IPS-NIHi7 (cell line): ENCODE results near the gene TMEM72.

Experiments
- DNase-seq: peaks from one replicate; pipeline ENCODE4 v3.0.0; 2012; ENCODE audit warnings: mixed read lengths; ENCODE audit errors: extremely low spot score

TMEM72 gene

DNA sequence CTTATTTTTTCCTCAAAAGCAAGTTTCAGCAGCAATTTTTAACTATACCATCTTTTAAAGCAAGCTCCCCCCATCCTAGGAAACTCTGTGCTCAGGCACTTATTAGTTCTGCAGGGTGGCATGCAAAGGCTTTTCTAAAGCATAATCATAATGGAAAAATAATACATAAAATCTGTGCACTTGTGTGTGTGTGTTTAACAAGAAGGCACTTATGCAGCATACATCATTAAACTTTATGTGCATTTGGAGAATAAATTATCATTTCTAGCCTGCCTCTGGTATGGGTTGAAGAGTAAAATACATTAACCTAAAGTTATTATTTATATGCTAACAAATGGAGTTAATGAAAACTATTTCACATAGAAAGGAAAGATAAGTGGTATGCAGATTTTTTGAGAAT is 42.9 kb downstream of the TMEM72 start:
- no peak for DNase-seq

DNA sequence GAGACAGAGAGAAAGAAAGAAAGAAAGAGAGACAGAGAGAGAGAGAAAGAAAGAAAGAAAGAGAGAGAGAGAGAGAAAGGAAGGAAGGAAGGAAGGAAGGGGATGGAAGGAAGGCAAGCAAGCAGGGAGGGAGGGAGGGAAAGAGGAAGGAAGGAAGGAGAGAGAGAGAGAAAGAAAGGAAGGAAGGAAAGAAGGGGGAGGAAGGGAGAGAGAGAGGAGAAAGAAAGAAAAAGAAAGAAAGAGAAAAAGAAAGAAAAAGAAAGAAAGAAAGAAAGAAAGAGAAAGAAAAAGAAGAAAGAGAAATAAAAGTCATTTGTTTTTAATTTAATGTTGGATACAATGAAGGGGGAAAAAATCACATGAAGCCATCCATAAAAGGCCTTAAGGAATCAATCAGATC is 43.8 kb downstream of the TMEM72 start:
- no peak for DNase-seq

DNA sequence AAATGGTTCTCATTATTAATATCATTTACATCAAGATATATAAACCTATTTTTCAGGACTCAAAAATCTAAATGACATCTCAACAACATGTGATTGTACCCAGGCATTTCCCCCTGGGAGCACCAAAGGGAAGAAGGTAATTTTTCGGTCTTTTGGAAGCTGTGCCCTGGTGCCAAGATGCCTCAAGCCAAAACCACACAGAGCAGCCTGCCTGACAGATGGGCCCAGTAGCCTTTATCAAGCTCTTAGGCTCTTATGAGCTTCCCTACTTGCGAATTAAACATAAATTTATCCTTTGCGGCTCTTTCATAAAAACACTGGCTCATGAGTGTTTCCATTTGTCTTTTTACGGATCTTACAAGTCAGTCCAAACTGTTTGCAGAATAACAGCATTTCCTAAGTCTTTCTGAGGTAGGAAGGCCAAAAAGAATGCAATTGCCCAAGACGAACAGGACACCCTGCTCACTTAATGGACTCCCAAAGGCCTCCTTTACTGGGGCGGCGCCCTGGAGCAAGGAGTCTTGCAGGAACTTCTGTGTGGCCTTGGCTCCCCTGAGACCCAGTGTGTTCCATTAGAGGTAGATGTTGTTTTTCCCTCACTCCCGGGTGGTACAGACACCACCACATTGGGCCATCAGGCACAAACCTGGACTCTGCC is 44.4 kb downstream of the TMEM72 start:
- no peak for DNase-seq

DNA sequence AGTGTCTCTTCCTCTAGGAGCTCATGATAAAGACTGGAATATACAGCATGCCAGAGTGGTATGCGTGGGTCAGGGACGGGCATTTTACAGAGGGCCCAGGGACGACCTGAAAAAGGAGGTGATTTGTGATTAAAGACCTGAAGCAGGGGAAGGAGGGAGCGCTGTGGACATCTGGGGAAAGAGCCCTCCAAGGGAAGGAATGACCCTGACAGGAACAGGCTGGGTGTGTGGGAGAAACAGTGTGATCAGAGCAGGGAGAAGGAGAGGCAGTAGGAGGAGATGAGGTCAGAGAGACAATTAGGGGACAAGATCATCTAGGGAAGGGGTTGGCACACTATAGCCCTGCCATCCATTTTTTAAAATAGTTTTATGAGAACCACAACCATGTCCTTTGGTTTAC is 45.1 kb downstream of the TMEM72 start:
- no peak for DNase-seq

DNA sequence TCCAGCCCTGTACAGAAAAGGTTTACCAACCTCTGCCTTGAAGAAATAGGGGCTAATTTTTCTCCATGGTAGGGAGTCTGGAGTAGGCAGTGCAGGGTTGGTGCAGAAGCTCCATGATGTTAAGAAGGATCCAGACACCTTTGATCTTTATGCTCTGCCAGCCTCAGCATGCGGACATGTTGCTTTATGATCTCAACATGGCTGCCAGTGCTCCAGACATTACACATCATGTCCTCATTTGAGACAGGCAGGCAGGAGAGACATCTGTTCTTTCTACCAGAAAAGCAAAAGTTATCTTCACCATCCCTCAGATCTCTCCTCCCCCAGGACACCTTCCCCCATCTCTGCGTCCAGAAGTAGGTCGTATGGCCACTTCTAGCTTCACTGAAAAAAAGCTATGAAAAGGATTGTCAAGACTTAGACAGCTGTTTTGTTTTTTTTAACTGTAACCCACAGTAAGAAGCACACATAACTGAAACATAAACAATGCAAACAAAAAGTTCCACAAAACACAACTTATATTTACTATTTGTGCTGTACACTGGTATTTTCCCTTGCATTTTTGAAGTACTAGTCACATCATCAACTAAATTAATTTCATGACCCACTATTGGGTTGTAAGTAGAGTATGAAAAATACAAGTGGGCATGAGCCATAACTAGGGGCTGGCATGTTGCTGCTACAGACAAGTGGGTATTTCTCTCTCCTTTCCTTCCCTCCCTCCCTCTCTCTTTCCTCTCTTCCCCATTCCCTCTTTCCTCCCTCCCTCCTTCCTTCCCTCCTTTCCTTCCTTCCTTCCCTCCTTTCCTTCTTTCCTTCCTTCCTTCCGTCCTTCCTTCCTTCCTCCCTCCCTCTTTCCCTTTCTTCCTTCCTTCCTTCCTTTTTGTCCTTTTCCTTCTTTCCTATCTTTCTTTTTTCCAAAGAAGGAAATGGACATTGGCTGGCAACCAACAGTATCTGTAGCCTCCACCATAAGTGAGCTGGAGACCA is 45.9 kb downstream of the TMEM72 start:
- DNase-seq = no peak

DNA sequence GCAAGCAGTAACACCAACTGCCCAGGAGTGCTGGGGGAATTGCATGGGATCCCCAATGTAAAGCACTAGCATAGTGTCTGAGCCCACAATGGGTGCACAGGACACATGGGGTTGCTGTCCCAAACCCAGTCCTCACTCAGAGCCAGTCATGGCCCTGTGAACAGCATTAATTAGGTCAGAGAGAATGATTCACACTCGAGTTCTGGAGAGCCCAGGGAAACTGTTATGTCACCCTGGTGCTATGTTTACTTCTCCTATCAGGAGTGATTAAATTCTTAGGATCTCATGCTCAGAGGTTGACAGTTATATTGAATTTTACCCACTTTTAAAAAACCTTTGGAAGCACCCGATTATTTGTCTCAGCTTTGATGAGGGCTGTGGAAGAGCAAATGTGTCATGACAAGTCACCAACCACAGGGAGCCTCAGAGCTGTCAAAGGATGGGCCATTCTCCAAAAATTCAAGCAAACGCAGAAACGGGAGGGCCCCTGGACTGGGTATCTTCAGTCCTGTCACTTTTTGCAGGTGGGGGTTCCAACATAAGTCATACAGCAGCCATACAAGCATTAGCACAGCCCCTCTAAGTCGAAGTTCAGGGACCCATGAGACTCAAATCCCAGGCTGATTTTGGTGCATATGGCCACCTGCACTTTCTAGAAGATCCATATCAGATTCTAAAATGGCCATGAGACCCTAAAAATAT is 47.2 kb downstream of the TMEM72 start:
- DNase-seq = no peak

DNA sequence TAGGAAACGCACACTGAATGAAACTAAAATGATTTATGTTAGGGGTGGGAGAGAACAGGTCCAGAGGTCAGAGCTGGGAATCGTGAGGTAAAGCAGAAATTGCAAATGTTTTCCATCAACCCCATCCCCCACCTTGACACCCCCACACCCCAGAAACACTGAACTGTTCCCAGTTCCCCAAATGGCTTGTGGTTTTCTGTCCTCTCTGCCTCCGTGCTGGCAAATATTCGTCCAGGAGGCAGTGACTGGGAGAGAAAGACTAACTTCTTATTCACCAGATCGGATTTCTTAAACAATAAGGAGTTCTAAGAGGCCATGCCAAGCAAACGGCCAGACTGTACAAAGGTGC is 47.7 kb downstream of the TMEM72 start:
- no peak for DNase-seq

DNA sequence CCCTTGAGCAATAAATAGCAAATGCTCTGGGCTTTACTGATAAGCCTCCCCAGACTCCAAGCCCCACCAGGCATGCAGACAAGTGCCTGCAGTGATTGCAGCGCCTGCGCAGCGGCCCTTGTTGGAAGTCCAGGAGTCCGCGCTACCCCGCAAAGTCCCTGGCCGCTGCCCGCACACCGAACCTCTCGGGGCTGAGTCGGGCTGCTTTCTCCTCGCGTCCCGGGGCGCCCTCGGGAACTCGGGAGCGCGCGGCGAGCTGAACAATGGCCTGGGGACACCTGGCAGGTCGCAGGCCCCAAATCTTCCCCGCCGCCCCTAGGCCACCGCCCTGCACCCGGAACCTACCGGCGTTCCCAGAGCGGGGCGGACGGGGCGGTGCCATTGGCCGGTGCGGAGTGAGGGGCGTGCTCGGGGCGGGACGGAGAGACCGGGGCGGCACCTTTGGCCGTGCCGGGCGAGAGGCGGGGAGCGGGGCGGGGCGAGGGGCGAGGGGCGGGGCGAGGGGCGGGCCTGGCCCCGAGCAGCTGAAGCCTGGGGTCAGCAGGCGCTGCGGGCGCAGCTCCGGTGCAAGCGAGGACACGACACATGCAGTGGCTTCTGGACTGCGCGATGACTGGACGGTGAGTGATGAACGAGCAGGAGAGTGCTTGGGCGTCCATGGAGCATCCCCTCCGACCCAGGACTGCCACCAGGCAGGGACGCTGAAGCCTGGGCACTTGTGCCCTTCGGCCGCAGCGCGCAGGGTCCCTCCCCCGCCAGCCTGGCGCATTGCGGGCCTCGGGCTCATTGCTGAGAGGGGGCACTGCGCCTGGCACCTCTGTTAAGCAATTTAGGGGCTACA is 48.3 kb downstream of the TMEM72 start, which contains the start of gene RASSF4:
Gene RASSF4, plus strand, starts transcription at position 556 of the 841 bp plus-strand sequence. CDS start 10,401 bp downstream, outside the sequence.
- DNase-seq = peak; percentile 98

DNA sequence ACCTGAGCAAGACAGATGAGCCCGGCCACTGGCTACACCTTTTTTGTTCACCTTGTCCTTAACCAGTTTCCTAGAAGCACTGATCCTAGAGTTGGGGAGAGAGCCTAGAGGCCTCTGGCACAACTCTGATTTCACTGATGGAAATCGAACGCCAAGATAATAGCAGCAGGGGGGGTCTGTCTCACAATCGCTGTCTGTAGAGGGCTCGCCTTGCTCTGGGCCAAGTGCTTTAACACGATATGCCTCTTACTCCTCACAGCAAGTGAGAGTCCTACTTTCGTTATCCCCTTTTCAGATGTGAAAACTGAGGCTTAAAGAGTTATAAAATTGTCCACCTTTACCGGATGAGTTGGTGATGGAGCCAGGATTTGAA is 48.9 kb downstream of the TMEM72 start:
- DNase-seq = no peak

DNA sequence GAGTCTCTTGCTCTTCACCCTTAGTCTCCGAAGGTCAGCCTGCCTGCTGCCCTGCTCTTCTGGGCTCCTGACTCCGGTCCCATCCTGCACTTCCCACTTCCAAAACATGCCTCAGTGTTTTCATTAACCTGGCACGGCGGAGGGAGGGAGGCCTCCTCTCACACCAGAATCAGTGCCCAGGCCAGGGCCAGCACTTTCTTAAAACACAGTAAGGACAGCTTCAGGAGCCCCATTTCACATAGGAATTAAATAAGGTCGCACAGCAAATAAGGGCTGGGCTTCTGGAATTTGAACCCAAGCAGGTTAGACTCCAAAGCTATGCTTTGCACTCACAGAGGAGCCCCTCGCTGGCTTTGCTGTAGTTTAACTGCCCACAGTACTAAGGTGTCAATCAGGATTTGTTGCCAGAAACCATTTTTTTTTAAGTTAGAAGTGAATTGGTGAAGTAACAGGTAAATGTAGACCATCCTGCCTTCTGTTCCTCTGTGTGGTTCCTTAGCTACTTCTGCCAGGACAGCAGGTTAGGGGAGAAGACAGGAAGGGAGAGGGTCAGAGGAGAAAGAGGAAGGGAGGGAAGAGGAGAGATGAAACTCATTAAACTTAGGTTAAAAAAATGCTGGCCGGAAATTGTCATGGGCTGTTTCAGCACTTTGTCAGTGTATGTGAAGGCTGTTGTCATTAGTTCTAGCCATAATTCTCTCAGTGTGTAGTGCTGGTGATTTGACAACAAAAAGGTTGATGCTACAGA is 49.5 kb downstream of the TMEM72 start:
- no peak for DNase-seq

DNA sequence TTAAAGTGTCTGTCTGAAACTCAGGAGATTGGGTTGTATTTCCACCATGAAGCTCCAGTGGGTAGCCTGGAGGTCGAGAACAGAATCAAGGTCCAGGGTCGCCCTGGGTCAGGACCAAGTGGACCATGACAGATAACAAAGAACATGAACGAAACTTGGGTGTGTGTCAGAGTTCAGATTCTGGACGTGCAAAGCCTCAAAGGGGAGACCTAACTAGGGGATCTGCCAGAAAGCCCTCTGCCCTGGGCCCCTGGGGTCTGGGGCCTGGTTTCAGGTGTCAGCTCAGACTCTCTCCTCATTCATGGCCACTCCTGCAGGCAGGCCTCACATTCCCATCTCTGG is 50.1 kb downstream of the TMEM72 start:
- no peak for DNase-seq

DNA sequence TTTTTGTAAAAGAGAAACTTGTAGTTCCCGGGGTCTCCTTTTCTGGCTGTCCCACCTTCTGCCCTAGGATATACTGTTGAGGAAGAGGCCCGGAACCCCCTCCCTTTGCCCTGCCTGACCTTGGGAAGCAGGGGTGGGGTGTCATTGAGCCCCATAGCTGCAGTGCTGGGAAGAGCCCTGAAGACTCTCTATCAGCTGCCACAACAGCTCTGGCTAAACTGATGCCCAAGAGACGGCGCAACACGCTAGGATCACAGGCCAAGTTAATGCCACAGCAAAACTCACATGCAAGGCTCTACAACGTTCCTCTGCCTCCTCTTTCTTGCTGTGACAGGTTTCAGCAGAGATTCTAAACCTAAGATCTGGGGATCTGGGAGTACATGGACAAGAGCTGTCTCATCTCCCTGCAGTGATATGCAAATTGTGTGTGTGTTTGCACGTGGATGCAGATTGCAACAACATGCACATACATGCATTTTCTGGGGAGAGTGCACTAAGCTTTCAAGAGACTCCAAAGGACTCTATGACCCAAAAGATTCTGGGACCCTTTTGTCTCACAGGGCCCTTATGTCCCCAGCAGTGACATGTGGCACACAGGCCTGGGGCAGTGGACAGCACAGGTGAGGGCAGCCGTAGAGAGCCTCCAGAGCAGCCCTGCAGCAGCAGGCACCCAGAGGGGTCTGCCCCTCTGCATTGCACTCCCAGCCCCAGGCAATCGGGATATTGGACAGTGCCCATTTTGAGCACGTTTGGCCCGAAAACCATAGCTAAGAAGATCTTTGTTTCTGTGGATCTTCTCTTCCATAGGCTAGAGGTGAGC is 51.0 kb downstream of the TMEM72 start:
- DNase-seq = no peak

DNA sequence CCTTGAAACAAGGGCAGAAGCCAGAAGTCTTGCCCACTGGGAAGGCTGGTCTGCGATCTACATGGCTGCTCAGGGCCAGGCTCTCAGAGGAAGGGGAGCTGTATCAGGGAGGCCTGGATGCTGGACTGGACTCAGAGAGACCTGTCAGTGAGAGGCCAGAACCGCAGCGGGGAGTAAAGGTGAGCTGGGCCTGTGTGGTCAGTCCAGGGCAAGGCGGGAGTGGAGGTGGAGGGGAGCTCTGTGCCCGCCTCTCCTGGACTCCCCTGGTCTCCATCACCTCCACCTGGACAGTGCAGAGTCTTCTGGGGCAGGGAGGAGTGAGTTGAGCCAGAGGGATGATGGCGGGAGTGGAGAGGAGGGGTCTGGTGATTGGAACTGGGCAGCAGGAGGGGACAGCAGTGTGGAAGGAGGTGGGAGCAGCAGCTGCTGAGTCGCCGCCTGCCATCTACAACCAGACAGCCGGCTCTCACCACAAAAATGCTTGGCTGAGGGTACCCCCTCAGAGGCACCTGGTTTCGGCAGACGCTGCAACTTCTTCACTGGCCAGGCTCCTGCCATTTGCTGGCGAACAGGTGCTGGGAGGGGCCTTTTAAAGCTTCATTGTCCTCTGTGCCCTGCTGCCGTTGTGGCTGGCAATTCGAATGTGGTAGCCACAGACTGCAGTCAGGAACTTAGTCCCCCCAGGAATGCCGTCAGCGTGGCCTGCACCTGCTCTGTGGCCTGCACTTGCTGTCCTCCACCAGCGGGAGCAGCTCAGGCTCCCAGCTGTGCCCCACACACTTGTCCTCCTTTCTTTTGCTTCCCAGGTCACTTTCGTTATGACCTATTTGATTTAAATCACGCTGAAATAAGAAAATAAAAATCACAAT is 52.0 kb downstream of the TMEM72 start:
- DNase-seq = no peak

DNA sequence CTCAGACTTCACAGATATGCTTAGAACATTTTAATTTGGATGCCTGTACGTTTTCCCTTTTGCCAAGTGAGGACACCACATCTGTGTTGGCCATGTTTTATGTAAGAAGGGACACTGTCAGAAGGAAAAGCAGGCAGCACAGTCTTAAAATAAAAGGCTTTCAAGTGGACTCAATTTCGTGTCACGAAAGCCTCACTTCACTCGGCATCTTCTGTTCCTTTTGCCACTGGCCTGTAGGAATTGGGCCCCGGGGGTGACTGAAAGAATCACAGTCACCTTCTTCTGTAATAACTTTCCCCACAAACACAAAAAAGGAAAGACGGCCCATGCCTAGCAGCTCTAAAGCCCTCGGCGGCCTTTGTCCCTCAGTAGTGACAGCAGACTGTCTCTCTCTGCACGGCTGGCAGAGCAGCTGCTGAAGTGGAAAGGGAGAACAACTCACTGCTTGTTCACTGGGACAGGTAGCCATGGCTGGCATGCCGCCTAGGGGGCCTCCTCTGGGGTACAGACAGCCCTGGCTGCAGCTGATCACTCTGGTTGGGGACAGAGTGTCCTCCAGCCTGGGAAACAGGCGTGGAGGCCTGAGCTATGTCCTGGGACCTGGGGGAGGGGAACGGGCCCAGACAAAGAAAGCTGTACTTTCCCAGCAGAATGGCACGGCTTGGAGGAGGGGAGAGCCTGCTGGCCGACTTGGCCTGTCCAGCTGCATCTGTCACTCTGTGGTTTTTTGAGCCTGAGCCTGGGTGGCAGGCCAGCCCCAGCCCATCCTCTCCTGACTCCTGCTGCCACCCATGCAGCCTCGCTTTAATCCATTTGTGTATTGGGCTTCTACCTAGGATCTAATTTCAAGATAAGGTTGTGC is 52.9 kb downstream of the TMEM72 start:
- DNase-seq = no peak

DNA sequence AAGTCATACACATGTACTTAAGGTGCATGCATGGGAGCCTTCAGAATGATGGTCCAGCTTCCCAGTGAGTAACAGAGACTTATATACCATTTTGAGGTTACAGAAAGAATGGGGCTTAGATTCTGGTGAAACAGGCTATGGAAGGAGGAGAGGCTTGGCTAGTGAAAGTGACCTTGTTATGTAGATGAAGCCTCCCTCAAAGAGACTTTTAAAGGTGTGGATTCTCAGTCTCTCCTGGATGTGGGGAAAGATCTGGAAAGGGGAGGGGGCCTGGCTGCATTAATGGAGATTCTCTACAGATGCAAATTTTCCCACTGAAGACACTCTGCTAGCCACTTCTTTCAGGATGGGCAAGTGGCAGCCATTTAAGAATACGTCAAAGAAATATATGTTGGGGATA is 54.0 kb downstream of the TMEM72 start:
- no peak for DNase-seq

DNA sequence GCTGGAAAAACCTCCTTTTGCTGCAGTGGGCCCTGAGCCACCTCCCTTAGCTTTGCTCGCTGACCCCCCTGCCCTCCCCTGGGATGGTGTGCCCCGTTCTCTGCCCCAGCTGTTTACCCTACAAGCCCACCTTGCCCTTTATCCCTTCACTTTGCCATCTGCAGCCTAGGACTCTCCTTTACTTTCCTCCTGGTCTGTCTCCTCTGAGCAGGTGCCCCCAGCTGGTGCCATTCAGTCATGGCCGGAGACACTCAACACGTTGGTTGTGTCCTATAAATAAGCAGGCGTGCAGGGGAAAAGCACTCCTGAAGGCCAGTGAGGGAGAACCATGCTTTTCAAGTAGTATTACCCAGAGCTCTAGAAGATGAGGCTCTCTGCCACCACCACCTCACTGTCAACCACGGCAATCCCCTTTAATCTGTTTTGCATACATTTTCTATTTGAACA is 54.5 kb downstream of the TMEM72 start:
- DNase-seq = no peak

DNA sequence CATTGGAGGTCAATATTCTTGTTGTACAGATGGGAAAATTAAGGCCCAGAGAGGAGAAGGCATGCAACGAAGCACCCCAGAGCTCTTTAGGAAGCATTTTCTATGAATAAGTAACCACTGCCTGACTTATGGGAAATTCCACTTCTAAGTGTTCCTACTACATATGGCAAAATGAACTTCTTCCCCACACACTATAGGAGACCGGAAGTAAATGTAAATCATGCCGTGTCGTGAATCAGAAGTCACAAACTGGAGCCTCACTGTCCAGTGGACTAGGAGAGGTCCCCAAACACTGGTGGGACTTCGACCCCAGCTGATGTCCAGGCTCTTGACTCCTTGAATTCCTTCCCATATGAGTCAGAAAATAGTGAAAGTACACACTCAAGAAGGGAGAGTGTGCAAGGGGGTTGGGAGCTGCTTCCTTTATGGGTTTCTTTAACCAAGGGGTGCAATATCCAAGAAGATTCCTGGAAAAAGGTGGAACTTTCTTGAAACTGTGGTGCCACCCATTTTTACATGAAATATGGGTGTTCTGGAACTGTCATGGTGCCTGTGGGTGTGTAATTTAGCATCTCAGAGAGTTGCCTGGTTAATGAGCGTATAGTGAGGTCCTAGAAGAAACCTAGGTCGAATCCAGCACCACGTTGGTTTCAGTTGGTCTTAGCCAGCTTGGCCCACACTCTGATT is 55.1 kb downstream of the TMEM72 start:
- no peak for DNase-seq
